K562 (cell line): Measurements from ENCODE around the gene EMC8. TPM values are rescaled to one million over a fixed set of nuclear protein-coding genes. Genes with fewer than 3 reads are reported as not detected.
A peak's percentile ranks its signal among the peaks of the same experiment; 100 is the strongest.
"Not testable (repeated sequence)": the region's sequence is repeated elsewhere in the genome, so short reads cannot be mapped to it uniquely, and the experiment has no call there.

Experiments used
- ATAC-seq: fragments of 200-7000 bp; cut with Tn5 transposase; 3 replicates; pipeline ENCODE4 v1.9.1; 2020; ENCODE audit warnings: moderate library complexity
- BruUV-seq: library from RNA; stranded (reverse); fragments of 400-500 nt; replicated peaks from 2 replicates; lab custom pipeline; 2021; lab: Mats Ljungman, UMichigan
- CTCF ChIA-PET: fragments of 300-600 bp; formaldehyde crosslinking; extraction: SDS; loops from one replicate; lab custom pipeline; 2021; ENCODE audit warnings: low intra/inter-chr PET ratio; lab: Yijun Ruan, JAX
- POLR2A ChIA-PET: fragments of 300-600, 350-650 bp; sonication (Branson Sonifier 250); formaldehyde crosslinking; extraction: SDS; loops from one replicate; lab custom pipeline; 2021; ENCODE audit warnings: antibody characterized with exemption, inconsistent platforms; lab: Yijun Ruan, JAX
- DNase-seq, 4 experiments: peaks; one replicate each; pipeline versions ENCODE4 v3.0.0 to v3.0.0-alpha.2; 2011 to 2018; ENCODE audit warnings: low spot score in 3 of 4, mixed read lengths in 3 of 4; ENCODE audit errors: extremely low read depth in 1 of 4
- FAIRE-seq: peaks from 2 replicates; lab custom pipeline; 2011; peaks lifted over from hg19 to GRCh38; lab: Jason Lieb, UNC
- H2AFZ ChIP-seq: 2 replicates; pipeline ENCODE4 v1.6.0; 2011; ENCODE audit warnings: low read depth, low read length, control low read depth, inconsistent platforms
- H3K27ac ChIP-seq: fragments of 200-600 bp; 3 replicates; pipeline ENCODE4 v1.8.0; 2011; ENCODE audit warnings: low read depth, mild to moderate bottlenecking, control low read depth, inconsistent platforms, low read length, moderate library complexity, mixed read lengths; ENCODE audit errors: extremely low read depth
- H3K27me3 ChIP-seq, 2 experiments: fragments of 300-600 bp in 1 of 2; 2 replicates in 1 of 2; 3 replicates in 1 of 2; pipeline versions ENCODE4 v1.6.0 to v1.8.0; 2011; ENCODE audit warnings: inconsistent platforms in 2 of 2, low read length in 2 of 2, mild to moderate bottlenecking in 1 of 2, mixed read lengths in 1 of 2, moderate library complexity in 1 of 2; ENCODE audit not compliant: control insufficient read depth in 2 of 2, insufficient read depth in 2 of 2
- H3K36me3 ChIP-seq: fragments of 300-600 bp; 3 replicates; pipeline ENCODE4 v1.8.0; 2011; ENCODE audit warnings: mild to moderate bottlenecking, low read length, inconsistent platforms; ENCODE audit not compliant: control insufficient read depth, insufficient read depth
- H3K4me1 ChIP-seq, 2 experiments: fragments of 200-600 bp in 1 of 2; replicated peaks in 1 of 2; 2 replicates in 1 of 2; 3 replicates in 1 of 2; pipeline versions ENCODE4 v1.5.1 to v1.8.0; 2011; ENCODE audit warnings: inconsistent platforms in 2 of 2, low read length in 2 of 2, mild to moderate bottlenecking in 1 of 2, mixed read lengths in 1 of 2, moderate library complexity in 1 of 2; ENCODE audit not compliant: control insufficient read depth in 2 of 2, insufficient read depth in 2 of 2
- H3K4me2 ChIP-seq: 2 replicates; pipeline ENCODE4 v1.6.1; 2011; ENCODE audit warnings: low read length, control low read depth, inconsistent platforms, mixed read lengths; ENCODE audit not compliant: insufficient read depth
- H3K4me3 ChIP-seq: fragments of 200-600 bp; sonication (generic), shearing (Covaris generic); 2 replicates; pipeline ENCODE4 v1.5.1; 2016; ENCODE audit warnings: control low read depth, inconsistent platforms
- H3K79me2 ChIP-seq: fragments of 200-600 bp; 3 replicates; pipeline ENCODE4 v1.8.0; 2011; ENCODE audit warnings: low read length, inconsistent platforms; ENCODE audit not compliant: control insufficient read depth, insufficient read depth
- H3K9ac ChIP-seq, 2 experiments: 2 replicates each; pipeline versions ENCODE4 v1.6.0 to v1.6.1; 2011; ENCODE audit warnings: low read depth in 2 of 2, low read length in 2 of 2, control low read depth in 1 of 2, inconsistent platforms in 1 of 2, mild to moderate bottlenecking in 1 of 2, mixed read lengths in 1 of 2; ENCODE audit not compliant: insufficient read depth in 1 of 2
- H3K9me1 ChIP-seq: one replicate; pipeline ENCODE4 v1.6.0; 2011; ENCODE audit warnings: inconsistent platforms, mild to moderate bottlenecking, low read length, moderate library complexity; ENCODE audit not compliant: control insufficient read depth, insufficient read depth
- H3K9me3 ChIP-seq: replicated peaks from 2 replicates; pipeline ENCODE4 v1.5.1; 2011; ENCODE audit warnings: low read depth, low read length, inconsistent platforms; ENCODE audit not compliant: control insufficient read depth, insufficient read depth
- H4K20me1 ChIP-seq: replicated peaks from 2 replicates; pipeline ENCODE4 v1.6.1; 2011; ENCODE audit warnings: low read length, inconsistent platforms, mixed read lengths; ENCODE audit not compliant: control insufficient read depth, insufficient read depth
- POLR2A ChIP-seq: fragments of 450-650 bp; conservative IDR thresholded peaks from 2 replicates; pipeline ENCODE4 v1.6.1; 2016
- POLR2B ChIP-seq: fragments of 450-650 bp; IDR thresholded peaks from 2 replicates; pipeline ENCODE4 v1.6.1; 2018; ENCODE audit warnings: low read depth; ENCODE audit not compliant: partially characterized antibody
- SUPT5H ChIP-seq: fragments of 450-650 bp; IDR thresholded peaks from 2 replicates; pipeline ENCODE4 v1.6.1; 2016
- WGBS: fragments of 100-300 bp; shearing (Covaris generic); methylation state at CpG from one replicate; pipeline ENCODE4 v1.1.6; 2016; ENCODE audit warnings: low coverage, mixed read lengths; ENCODE audit not compliant: insufficient coverage; ENCODE audit errors: missing lambda C conversion rate; 5-methylcytosine and 5-hydroxymethylcytosine counted together
- in situ Hi-C: fragments of 300-500 bp; cut with MboI; formaldehyde crosslinking; loops from 4 replicates; pipeline ENCODE4 v1.15.0; 2018; ENCODE audit warnings: inconsistent platforms, mixed read lengths
- intact Hi-C: fragments of 100-400 bp; cut with micrococcal nuclease; formaldehyde crosslinking; loops from 2 replicates; pipeline ENCODE4 v1.14.2; 2022
- polyA plus RNA-seq, 8 experiments: library from polyadenylated mRNA; depleted of rRNA in 4 of 8; stranded (reverse) in 5 of 8; unstranded in 3 of 8; fragments of >200 nt; fragmentation: Nextera tagmentation in 2 of 8; fragmentation: Illumina TruSeq in 1 of 8; extraction: Ambion mirVana in 2 of 8; extraction: Trizol in 1 of 8; gene quantifications; 2 replicates each; pipeline versions ENCODE4 v1.2.1 to v1.2.3, GENCODE V29; 2011 to 2014; ENCODE audit warnings: inconsistent platforms in 1 of 8, missing spikeins in 1 of 8
- total RNA-seq, 7 experiments: library from RNA; depleted of rRNA in 6 of 7; stranded (reverse); fragments of >200 nt in 6 of 7; fragmentation: Illumina TruSeq in 2 of 7; extraction: Trizol in 2 of 7; gene quantifications; 2 replicates each; pipeline versions ENCODE4 v1.2.1 to v1.2.3, GENCODE V29; 2011 to 2021; ENCODE audit warnings: low replicate concordance in 1 of 7

Gene EMC8
- total and polyA plus RNA-seq, 9 of the 15 experiments (the other 6 are each of a cell fraction or from before 2014, with no cell fraction given): 11.4 to 81.8 (median 48.6) TPM

- BruUV-seq, H3K4me3 ChIP-seq, H3K9me1 ChIP-seq, H3K9me3 ChIP-seq, H3K4me2 ChIP-seq, H3K79me2 ChIP-seq, ATAC-seq, H4K20me1 ChIP-seq, CTCF ChIA-PET, intact Hi-C loops, POLR2A ChIA-PET, FAIRE-seq, in situ Hi-C loops, H3K4me1 ChIP-seq, DNase-seq, H2AFZ ChIP-seq, H3K9ac ChIP-seq, H3K27ac ChIP-seq: not testable (repeated sequence)
- WGBS: 100% methylated on average over 1 of the region's 27 CpGs
- H3K36me3 ChIP-seq: peaks cover 37% of the 10 kb centered on the region
- peaks cover 21 to 26% of the 10 kb centered on the region in 2 experiments; a peak in 4 of 5 replicates for H3K27me3 ChIP-seq
Observed at GRCh38 chr16:85808104-85808503, 8.8 kb upstream of the EMC8 start.

- H3K4me1 ChIP-seq, H2AFZ ChIP-seq, in situ Hi-C loops, H3K9ac ChIP-seq, BruUV-seq, ATAC-seq, H3K4me3 ChIP-seq, FAIRE-seq, CTCF ChIA-PET, H3K4me2 ChIP-seq, H3K9me1 ChIP-seq, H3K9me3 ChIP-seq, H4K20me1 ChIP-seq, DNase-seq, H3K27ac ChIP-seq, intact Hi-C loops: not testable (repeated sequence)
- peaks cover 10% of the 10 kb centered on the region; the same call in 2 of the 3 replicates for H3K79me2 ChIP-seq
- TF ChIP-seq POLR2A (peak; percentile 69), SUPT5H (peak; percentile 72), POLR2B (peak; percentile 67)
- 81% methylated on average over 4 of the region's 6 CpGs for WGBS
- H3K36me3 ChIP-seq: peaks cover 45% of the 10 kb centered on the region
- POLR2A ChIA-PET: interaction anchor here (1.7 kb wide), 1 partner anchor 85 kb away, joined by 3 read pairs; no protein-coding TSS in a partner anchor
- H3K27me3 ChIP-seq: peaks cover 14 to 19% of the 10 kb centered on the region in 2 experiments; a peak in 4 of 5 replicates
Observed at GRCh38 chr16:85807340-85807739, 8.0 kb upstream of the EMC8 start.
